GM21367 (cell line): ENCODE data around the gene GRK4.
"Not testable (repeated sequence)": the region's sequence is repeated elsewhere in the genome, so short reads cannot be mapped to it uniquely, and the experiment has no call there.

Experiments
- ATAC-seq: cut with Tn5 transposase; IDR thresholded peaks from one replicate; pipeline ENCODE4 v1.9.1; 2021; ENCODE audit not compliant: unreplicated experiment

The GRK4 gene

DNA sequence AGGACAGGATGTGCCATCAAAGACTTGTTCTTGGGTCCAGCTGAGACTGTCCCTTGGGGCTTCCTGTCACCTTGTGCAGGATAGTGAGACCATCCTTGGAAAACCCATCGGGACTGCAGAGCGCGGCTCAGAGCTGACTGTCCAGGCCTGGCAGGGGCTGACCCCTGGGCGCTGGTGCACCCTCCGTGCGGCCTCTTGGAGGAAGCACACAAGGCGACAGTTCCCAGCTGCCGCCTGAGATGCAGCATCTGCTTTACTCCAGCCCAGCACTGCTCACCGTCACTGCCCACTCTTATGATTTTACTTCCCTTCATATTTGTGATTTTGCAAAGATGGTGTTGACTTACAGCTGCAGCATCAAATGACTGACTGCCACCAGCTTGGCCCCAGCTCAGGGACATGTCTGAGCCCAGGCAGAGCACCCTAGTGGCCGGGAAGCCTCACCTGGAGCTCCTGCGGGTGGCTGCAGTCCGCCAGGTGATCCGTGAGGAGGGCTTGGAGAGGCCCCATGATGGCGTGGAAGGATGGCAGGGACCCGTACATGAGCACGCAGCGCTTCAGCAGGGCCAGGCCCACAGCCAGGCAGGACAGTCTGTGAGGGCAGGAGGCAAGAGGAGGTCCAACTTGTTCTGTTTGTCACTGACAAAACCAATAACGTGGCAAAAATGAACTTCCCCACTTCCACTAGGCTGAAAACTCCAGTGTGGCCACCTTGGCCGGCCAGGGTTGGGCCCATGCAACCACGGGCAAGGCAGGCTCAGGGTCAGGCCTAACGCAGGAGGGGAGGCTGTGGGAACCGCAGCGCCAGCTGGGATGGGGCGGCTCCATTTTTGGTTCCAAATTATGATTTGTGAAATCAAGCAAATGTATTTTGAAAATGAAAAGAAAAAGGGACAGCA is 22.0 kb upstream of the GRK4 start:
- no peak for ATAC-seq

DNA sequence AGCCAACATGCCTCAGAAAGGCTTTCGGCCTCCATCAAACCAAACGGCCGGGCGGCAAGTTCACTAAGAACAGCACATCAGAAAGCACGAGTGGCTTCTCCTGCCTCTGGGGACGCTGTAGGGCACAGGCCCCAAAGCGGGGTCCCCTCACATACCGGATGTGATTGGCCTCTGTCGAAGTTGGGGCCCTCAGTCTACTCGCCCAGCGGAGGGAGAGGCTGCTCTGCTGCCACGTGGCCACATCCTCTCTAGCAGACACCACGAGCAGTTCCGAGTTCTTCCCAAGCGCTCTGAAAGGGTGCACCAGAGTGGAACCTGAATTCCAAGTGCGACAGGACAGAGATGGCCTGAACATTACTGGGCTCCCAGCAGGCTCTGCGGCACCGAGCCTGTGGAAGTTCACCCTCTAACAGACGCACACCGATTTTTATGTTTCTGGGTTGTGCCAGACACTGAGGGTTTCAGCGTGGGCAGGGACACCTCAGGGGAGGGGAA is 21.3 kb upstream of the GRK4 start:
- no peak for ATAC-seq

DNA sequence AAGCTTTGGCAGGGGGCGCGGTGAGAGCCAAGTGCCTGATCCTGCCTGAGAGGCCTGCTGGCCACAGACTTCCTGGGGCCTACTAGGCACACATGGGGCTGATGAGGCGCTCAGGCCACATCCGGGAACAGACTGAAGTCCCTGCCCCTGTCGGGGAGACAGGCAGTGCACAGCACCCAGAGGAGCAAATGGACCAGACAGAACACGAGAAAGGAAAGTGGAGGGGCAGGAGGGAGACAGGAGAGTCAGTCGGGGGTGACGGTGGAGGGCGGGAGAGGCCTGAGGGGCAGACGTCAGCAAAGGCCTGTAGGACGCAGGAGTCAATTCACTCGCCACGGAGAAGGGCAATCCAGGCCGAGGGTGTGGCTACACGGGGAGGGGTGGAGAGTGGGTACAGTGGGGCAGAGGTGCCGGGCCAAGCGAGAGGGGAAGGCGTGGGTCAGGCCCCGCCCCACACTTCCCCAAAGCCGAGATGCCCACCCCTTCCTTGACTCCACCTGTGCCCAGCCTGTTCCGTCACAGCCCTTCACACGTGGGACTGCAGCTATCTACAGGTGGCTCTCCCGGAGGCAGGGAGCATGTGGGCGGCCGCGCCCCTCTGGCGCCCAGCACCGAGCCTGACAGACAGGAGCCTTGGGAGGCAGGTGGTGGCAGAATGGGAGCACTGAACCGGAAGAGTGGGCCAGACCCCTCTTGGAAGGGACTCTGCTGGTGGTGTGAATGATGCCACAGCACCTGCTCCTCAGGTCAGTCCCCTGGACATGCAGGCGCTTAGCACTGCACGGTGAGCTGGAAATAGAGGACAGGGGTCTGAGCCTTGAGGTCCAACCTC is 20.6 kb upstream of the GRK4 start:
- ATAC-seq = no peak

DNA sequence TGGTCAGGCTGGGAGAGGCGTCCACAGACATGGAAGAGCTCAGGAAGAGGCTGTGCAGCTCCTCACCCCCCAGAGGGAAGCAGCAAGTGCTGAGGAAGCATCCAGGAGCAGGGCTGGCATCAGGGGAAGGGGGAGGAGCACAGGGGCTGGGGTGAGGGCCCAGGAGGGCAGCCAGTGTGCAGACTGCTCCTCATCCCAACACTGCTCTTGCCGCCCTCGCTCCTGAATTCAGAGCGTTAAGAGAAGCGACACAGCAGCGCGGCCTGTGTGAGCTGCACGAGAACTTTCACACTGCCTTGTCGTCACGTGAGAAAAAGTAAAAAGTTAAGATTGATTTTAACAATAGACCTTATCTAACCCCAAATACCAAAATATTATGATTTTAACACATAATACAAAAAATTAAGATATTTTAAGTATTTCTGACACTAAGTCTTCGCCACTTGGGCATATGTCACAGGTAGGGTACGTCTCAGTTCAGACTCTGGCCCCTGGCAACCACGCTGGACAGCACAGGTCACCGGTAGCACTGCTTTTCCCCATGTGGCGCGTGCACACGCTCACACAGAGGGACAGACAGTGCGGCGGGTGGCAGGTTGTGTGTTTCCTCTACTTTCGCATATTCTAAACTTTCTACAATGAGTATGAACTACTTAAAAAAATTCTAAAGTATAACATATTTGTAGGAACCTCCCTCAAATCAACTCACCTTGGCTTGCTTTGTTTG is 19.8 kb upstream of the GRK4 start:
- no peak for ATAC-seq

DNA sequence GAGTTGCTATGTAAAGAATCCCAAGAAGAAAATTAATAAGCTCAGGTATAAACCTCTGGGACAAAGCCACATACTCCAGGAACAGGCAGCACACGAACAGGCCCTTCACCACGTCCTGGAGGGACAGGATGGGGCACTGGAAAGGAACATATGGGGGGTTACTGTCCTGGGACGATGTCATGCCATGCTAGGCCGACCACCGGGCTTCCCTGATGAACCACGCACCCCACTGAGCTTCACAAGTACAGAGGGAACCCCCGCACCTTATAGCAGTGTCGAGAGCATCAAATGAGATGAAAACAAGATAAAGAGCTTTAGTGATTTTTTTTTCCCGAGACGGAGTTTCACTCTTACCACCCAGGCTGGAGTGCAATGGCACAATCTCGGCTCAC is 19.3 kb upstream of the GRK4 start:
- ATAC-seq = no peak

DNA sequence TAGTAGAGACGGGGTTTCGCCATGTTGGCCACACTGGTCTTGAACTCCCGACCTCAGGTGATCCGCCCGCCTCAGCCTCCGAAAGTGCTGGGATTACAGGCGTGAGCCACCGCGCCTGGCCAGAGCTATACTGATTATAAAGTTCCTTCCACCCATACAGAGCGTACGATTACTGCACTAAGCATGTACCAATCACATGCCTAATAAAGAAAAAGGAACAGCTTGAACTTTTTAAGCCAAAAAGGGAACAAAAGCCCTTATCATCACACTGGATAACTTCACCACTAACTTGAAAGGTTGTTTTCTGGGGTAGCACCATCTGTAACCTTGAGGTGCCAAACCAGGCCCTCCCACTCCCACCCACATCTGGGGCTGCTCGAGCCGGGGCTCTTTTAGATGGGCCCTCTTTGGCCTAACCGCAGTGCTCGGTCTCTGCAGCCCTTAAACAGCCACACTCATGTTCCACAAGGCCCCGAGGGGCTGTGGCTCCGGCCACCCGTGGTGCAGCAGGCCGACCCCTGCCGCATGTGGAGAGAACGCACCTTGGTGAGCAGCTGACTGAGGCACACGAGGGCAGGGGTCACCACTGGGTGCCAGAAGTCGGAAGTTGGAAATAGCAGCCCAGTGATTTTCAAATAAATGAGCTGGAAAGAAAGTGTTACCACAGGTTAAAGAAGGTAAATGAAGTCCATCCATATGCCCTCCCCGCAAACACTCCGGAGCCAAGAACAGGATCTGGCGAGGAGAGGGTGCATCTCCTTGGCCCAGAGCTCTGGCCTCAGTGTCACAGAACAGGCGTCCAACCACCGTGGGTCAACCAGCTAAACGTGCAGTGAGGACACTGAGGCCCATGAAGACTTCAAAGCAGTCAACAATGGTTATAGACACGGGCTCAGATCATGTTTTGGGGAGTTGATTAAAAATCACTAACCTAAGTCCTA is 18.5 kb upstream of the GRK4 start:
- ATAC-seq = no peak

DNA sequence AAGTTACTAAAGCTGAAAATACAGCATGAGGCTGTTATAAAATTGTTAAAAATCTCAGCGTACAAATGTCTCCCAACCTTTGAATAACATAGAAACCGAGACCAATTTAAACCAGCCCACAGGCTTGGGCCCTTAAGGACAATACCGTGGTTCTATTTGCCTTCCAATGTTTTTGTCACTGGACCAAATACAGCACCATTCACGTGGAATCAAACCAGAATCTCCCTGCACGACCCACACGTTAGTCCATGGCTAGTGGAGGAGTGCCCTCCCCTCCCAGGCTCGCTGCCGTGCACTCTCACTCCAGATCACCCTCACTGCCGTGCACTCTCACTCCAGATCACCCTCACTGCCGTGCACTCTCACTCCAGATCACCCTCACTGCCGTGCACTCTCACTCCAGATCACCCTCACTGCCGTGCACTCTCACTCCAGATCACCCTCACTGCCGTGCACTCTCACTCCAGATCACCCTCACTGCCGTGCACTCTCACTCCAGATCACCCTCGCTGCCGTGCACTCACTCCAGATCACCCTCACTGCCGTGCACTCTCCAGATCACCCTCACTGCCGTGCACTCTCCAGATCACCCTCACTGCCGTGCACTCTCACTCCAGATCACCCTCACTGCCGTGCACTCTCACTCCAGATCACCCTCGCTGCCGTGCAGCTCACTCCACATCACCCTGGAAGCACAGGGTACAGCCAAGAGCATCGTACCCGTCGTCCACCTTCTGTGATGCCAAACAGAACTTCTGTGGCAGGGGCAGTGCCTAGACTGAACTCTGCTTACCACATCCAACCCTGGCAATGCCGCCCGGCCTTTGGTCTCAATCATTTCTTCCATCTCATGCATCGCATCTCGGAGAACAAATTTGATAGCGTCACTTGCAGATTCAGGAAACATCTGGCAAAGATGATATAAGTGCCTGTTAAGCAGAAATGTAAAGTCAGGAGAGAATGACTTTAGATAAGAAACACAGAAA is 17.5 kb upstream of the GRK4 start:
- not testable (repeated sequence) for ATAC-seq

DNA sequence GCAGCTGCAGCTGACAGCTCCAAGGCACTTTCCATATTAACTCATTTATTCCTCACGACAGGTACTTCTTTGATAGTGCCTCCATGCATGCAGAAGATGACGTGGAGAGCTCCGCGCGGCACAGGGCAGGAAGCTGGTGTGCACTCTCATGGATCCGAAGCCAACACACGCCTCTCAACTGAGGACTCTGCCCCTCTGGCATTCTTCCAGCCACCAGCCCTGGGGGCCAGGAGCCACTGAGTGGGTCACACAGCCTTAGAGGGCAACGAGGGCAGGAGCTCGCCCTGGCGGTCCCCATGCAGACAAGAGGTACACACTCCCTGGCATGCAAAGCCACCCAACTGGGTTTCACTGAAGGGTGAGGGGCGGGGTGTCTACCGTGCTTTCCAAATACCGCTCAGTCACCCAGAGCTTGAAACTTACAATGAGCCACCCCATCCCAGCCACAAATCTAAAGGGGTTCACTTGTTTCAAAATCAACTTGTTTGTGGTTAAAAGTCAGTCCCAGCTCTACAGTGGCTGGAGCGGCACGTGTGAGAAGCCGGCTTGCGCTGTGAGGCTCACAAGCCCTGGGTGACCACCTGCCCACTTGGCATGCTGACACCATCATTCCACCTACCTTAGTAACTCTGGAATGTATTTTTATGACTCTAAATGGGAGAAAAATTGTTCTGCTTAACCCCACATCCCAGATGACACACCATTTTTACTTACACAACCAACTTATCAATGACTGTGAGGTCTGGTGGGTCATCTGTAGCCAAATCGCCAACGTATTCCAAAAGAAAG is 16.4 kb upstream of the GRK4 start:
- ATAC-seq = no peak

DNA sequence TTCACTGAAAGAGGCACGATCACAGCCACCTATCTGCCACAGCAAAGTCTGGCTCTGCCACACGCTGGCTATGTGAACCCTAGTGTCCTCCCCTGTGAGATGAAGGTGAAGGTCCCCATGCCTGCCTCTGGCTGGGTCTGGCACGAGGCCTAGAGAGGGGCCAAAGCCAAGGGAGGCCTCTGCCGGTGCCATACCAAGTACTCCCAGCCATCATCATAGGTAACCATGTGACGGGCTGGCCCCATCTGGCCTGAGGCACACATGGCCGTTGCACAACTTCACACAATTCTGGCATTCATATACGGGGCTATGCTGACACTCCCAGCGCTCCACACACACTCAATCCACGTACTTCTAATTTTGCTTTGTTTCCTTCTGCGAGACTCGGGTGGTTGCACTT is 15.4 kb upstream of the GRK4 start:
- no peak for ATAC-seq

DNA sequence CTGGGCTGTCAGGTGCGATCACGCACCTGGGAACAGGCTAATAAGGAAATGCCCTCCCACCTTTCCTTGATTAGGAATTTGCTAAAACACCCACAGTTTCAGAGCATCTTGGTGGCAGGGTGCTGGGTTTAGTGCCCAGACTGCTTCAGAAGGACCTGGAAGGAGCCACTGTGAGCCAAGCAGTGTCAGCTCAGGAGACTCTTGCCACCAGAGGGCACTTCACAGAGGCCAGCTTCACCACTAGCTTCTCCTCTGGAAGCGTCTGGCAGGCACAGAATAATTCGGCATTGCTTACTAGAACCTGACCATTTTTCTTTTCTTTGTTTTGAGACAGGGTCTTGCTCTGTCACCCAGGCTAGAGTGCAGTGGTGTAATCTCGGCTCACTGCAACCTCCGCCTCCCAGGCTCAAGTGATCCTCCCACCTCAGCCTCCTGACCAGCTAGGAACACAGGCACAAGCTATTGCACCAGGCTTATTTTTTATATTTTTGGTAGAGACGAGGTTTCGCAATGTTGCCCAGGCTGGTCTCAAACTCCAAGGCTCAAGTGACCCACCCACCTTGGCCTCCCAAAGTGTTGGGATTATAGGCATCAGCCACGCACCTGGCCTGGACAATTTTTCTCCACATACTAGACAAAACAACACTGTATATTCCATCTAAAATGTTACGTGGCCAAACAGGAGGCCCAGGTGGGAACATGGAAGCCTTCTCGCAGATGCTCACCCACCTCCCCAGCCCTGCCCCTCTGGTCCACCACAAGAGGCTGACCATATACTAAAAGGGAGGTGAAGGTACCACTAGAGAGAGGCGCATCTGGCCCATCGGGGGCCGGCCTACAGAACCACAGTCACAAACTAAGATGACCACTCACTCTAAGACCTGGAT is 14.2 kb upstream of the GRK4 start:
- ATAC-seq = no peak

DNA sequence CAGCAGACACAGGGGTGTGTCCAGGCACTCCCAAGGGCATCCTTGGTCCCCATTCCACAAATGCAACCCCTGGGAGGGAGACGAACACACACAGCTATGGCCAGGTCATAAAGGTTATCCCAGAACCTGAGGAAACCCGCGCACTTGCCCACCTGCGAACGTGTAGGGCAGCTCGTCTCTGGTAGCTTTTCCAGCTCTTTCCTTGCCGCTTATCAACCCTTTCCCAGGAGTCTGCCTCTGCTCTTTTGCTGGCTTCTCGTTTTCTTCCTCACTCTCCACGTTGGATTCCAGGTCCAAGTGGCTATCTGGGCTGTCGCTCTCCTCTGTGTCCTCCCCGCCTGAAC is 13.6 kb upstream of the GRK4 start:
- no peak for ATAC-seq

DNA sequence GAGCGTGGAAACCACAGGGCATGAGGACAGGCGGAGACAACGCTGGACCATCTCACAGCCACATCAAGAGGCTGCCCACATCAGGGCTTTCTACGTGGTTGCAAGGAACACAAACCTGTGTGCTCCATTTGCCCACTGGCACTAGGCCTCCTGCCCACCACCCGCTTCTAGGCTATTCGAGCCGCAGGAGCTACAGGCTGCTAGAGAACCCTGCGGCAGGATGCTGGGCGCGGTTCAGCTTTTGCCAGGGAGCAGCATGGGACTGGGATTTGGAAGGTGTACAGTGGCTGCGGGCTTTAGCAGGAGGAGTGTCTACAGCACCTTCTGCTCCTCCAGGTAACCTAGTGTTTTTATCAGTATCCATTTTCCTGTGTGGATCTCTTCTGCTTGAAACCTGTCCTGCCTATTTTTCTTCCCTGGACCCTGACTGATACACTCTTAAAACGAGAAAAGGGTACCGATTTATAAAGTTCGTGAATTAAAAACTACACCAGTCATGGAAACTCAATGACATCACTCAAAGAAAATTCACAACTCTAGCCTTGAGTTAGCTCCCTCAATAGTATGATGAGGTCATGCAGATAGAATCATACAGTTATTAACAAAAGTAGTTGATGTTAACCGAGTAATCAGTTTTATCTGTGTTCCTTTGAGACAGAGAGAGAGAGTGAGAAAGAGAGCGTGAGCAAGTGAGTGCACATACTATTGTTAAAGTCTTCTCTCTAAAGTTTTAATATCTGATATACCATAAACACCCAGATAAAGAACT is 13.0 kb upstream of the GRK4 start:
- ATAC-seq = no peak

DNA sequence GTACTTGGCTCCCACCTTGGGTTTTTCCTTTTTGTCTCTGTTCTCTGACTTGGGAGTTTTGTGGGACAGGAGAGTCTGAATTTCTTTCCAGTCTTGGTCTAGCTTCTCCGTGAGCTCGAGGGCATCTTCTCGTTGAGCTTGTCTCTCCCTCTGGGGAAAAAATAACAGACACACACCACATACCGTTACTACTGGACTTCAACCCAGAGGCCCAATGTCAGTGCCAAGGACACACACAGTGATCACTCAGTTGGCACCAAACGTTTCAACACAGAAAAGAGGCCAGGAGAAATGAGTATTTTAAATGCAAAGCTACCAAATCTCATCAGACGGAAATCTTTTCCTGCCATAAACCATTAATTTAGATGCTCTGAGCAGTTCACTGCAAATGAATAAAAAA is 9.9 kb upstream of the GRK4 start:
- ATAC-seq = no peak

DNA sequence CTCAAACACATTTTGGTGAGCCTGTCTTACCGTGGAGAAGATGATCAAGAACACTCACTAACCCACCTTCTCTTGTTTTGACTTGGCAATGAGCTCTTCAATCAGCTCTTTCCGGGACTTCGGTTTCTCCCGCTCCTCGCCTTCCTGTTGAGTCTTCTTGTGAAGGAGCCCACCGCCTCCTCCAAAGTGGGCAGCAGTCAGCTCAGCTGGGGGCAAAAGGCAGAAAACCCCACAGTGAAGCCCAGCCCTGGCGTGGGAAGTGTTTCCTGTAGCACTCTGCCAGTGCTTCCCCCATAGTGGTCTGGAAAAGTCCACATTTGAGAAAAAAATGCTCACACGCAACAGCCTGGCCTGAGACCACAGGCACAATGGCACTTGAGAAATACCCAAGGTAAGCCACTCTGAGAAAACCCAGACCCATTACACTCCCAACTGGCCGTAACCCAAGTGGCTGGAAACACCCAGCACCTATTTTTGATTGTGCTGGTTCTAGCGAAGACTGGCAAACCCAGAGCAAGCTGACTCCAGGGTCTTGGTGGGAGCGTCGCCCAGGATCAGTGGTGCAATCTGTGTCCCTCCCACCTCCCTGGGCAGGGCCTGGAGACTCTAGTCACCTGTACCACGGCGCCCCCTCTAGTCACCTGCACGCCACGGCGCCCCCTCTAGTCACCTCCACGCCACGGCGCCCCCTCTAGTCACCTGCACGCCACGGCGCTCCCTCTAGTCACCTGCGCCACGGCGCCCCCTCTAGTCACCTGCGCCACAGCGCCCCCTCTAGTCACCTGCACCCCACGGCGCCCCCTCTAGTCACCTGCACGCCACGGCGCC is 8.8 kb upstream of the GRK4 start:
- ATAC-seq = no peak

DNA sequence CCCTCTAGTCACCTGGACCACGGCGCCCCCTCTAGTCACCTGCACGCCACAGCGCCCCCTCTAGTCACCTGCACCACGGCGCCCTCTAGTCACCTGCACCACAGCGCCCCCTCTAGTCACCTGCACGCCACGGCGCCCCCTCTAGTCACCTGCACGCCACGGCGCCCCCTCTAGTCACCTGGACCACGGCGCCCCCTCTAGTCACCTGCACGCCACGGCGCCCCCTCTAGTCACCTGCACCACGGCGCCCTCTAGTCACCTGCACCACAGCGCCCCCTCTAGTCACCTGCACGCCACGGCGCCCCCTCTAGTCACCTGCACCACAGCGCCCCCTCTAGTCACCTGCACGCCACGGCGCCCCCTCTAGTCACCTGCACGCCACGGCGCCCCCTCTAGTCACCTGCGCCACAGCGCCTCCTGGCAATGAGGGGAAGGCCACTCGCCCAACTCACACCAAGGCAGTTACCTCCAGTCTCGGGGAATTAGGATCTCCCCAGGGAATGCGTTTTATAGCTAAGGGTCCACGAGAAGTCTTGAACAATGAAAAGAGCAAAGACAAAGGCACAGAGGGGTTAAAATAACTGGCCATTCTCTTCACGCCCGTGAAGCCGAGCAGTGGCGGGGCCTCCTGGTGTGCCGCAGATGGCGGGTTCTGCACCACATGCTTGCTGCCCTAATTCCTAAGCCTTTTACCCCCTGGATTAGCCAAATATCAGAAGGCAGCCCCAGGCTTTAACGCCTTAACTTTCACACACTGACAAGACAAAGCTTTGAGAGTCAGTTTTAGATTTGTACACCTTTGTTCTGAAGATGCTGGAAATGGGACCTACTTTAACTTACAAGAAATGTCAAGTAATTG is 8.0 kb upstream of the GRK4 start:
- ATAC-seq = not testable (repeated sequence)
